Epithelial cell of esophagus (primary cell): ENCODE measurements around the gene COPS8.

Experiments used
- DNase-seq: peaks from one replicate; pipeline ENCODE4 v3.0.0; 2010; ENCODE audit warnings: low read depth
- H3K4me3 ChIP-seq: 2 replicates; pipeline ENCODE4 v1.5.1; 2011; ENCODE audit warnings: mild to moderate bottlenecking, low read length, control low read depth
- CTCF ChIP-seq: IDR thresholded peaks from 2 replicates; pipeline ENCODE4 v1.5.1; 2011; ENCODE audit warnings: low read depth, mild to moderate bottlenecking, low read length, control low read depth, inconsistent platforms; ENCODE audit not compliant: insufficient read depth; ENCODE audit errors: missing control alignments

The COPS8 gene

GRCh38 chr2:237148624-237149023 lies 62.9 kb downstream of the COPS8 start:
- no peak overlapping the region for H3K4me3 ChIP-seq
- no peak for DNase-seq
- TF ChIP-seq CTCF: no peak

GRCh38 chr2:237149425-237149824 lies 63.7 kb downstream of the COPS8 start:
- no peak for TF ChIP-seq CTCF
- no peak overlapping the region for H3K4me3 ChIP-seq
- peak; percentile 36 for DNase-seq
